ENCODE results near the gene POLL. TPM values are rescaled to one million over a fixed set of nuclear protein-coding genes. Genes with fewer than 3 reads are reported as not detected.

Gene POLL
- total RNA-seq, 1 experiment from 2014 or later: 30.3 TPM

DNA sequence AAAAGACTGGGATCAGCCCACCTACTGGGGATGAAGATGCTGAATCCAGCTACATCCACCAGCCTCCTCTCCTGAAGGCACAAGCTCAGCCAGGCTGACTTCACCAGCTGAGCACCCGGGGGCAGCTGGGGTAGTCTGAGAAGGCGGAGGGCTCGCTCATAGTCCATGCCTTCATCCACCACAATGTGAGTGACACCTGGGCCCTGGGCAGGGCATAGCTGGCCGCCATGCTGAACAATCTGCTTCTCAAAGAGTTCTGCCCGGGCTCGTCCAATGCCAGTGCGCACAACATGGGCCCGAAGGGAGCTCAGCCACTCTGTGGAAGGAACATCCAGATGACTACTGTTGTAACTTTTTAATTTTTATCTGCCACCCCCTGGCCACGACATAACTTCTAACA lies 2.2 kb downstream of the POLL start:
- no peaks in the 10 kb centered on the region for H3K9me2 ChIP-seq (ENCODE audit: insufficient read depth)
- CTCF ChIA-PET: no interaction called here

DNA sequence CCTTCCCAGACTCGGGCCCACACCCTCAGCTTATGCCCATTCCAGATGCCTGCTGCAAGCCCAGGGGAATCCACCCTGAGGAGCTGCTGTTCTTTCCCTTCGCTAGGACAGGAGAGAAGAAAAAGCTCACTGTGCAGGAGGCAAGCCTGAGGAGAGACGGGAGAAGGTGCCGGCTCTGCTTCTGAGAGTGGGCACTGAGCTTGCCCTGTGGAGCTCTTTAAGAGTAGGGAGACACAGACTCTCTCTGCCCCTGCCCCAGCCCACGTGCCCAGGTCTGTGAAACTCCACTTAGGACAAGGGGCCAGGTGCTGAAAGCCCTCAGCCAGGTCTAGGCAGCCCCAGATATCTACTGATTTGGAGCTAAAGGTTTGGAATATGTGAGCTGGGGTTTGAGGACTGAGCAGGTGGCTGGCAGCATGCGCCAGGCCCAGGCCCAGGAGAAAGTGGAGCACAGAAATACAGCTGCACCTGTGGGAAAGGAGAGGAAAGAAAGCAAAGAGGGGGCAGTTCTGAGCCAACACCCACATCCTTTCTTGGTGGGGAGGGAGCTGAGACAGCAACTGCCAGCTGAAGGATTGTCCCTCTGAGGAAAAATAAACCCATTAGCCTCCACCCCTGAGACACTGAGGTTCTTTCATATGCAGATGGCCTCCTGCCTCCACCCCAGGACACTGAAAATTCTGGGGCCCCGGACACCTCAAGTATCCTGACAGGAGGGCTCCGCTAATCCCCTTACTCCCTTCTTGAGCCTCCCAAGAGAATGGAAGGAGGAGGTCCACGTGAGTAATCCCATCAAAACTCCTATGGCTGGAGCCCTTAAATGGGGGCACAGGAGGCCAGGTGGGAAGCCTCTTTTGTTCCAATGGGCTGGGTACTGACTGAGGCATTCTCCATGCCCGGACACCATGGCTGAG lies 7.3 kb downstream of the POLL start:
- BruUV-seq (replicated peaks): no TSS peak

More for the DNA sequence above, 2.2 kb downstream of the POLL start:
- H3K27me3 ChIP-seq (ENCODE audit: insufficient read depth, low read depth): no peaks in the 10 kb centered on the region
- H3K79me2 ChIP-seq (ENCODE audit: low read depth): peaks cover 10% of the 10 kb centered on the region
- no TSS peak for BruUV-seq (replicated peaks)
- no peaks in the 10 kb centered on the region for H4K20me1 ChIP-seq (ENCODE audit: insufficient read depth)
- peaks cover 12% of the 10 kb centered on the region; the same call in 1 of the 2 replicates for H3K4me1 ChIP-seq (replicated peaks; ENCODE audit: insufficient read depth)
- no peak overlapping the region for H2AFZ ChIP-seq
- TF ChIP-seq, protein P1, sequence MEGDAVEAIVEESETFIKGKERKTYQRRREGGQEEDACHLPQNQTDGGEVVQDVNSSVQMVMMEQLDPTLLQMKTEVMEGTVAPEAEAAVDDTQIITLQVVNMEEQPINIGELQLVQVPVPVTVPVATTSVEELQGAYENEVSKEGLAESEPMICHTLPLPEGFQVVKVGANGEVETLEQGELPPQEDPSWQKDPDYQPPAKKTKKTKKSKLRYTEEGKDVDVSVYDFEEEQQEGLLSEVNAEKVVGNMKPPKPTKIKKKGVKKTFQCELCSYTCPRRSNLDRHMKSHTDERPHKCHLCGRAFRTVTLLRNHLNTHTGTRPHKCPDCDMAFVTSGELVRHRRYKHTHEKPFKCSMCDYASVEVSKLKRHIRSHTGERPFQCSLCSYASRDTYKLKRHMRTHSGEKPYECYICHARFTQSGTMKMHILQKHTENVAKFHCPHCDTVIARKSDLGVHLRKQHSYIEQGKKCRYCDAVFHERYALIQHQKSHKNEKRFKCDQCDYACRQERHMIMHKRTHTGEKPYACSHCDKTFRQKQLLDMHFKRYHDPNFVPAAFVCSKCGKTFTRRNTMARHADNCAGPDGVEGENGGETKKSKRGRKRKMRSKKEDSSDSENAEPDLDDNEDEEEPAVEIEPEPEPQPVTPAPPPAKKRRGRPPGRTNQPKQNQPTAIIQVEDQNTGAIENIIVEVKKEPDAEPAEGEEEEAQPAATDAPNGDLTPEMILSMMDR (conservative IDR thresholded peaks at IDR 0.05): no peak
- no peak for TF ChIP-seq EZH2 (IDR thresholded peaks at IDR 0.05; ENCODE audit: low read depth)
- H3K4me2 ChIP-seq: no peak overlapping the region
- no peaks in the 10 kb centered on the region for H3K9me3 ChIP-seq (ENCODE audit: insufficient read depth, low read depth)
- DNase-seq: no peak
- POLR2A ChIA-PET (ENCODE audit: unreplicated experiment): no interaction called here
- no peaks in the 10 kb centered on the region for H3K36me3 ChIP-seq (ENCODE audit: low read depth)
- no peak overlapping the region for H3K4me3 ChIP-seq
- no peak overlapping the region for H3K27ac ChIP-seq
- no peaks in the 10 kb centered on the region for H3F3A ChIP-seq (ENCODE audit: insufficient read depth, low read depth)
- intact Hi-C loops (cut with micrococcal nuclease; ENCODE audit: unreplicated experiment): no loop called here

DNA sequence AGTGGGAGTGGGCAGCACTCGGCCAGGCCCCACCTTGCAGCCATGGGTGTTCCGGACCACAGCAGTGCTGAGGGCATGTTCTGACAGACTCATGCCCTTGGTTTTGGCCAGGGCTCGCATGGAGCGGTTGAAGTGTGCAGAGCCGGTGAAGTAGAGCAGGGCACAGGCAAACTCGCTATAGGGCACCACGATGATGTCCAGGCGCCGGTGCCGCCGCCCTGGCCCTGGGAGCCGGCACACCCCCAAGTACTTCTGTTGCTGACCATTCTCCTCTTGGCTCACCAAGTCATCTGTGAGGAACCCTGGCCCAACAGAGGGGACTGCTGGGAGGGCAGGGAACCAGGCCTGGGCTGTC lies 8.6 kb downstream of the POLL start:
- BruUV-seq (replicated peaks): no TSS peak
- intact Hi-C loops (cut with micrococcal nuclease; ENCODE audit: unreplicated experiment): loop anchor here (10.0 kb wide), 1 partner anchor 535 kb away; no protein-coding TSS in a partner anchor
- Histone ChIP-seq H3K27me3 (ENCODE audit: insufficient read depth, low read depth) (no peaks in the 10 kb centered on the region), H4K20me1 (ENCODE audit: insufficient read depth) (no peaks in the 10 kb centered on the region), H3K36me3 (ENCODE audit: low read depth) (no peaks in the 10 kb centered on the region), H3K27ac (no peak overlapping the region), H3F3A (ENCODE audit: insufficient read depth, low read depth) (no peaks in the 10 kb centered on the region), H3K9me2 (ENCODE audit: insufficient read depth) (no peaks in the 10 kb centered on the region), H3K79me2 (ENCODE audit: low read depth) (no peaks in the 10 kb centered on the region), H3K4me2 (no peak overlapping the region), H3K4me3 (no peak overlapping the region), H2AFZ (no peak overlapping the region), H3K4me1 (replicated peaks; ENCODE audit: insufficient read depth) (no peaks in the 10 kb centered on the region), H3K9me3 (ENCODE audit: insufficient read depth, low read depth) (no peaks in the 10 kb centered on the region)
- no peak for DNase-seq
- POLR2A ChIA-PET (ENCODE audit: unreplicated experiment): no interaction called here
- CTCF ChIA-PET: no interaction called here
- no peak for TF ChIP-seq EZH2 (IDR thresholded peaks at IDR 0.05; ENCODE audit: low read depth)
- TF ChIP-seq, protein P1 (conservative IDR thresholded peaks at IDR 0.05): no peak

More for the DNA sequence above, 7.3 kb downstream of the POLL start:
- H3K4me2 ChIP-seq: no peak overlapping the region
- ChIA-PET POLR2A (ENCODE audit: unreplicated experiment) (interaction anchor here (0.6 kb wide), 1 partner anchor 235 kb away, joined by 8 read pairs; no protein-coding TSS in a partner anchor), CTCF (interaction anchor here (0.6 kb wide), 1 partner anchor 221 kb away, joined by 6 read pairs; no protein-coding TSS in a partner anchor)
- H3K9me3 ChIP-seq (ENCODE audit: insufficient read depth, low read depth): no peaks in the 10 kb centered on the region
- TF ChIP-seq, protein P1 (conservative IDR thresholded peaks at IDR 0.05): no peak
- no peak for TF ChIP-seq EZH2 (IDR thresholded peaks at IDR 0.05; ENCODE audit: low read depth)
- H3F3A ChIP-seq (ENCODE audit: insufficient read depth, low read depth): no peaks in the 10 kb centered on the region
- no peak overlapping the region for H3K4me3 ChIP-seq
- no peaks in the 10 kb centered on the region for H3K36me3 ChIP-seq (ENCODE audit: low read depth)
- no peaks in the 10 kb centered on the region for H3K9me2 ChIP-seq (ENCODE audit: insufficient read depth)
- no peak overlapping the region for H2AFZ ChIP-seq
- intact Hi-C loops (cut with micrococcal nuclease; ENCODE audit: unreplicated experiment): no loop called here
- DNase-seq: no peak
- no peaks in the 10 kb centered on the region for H4K20me1 ChIP-seq (ENCODE audit: insufficient read depth)
- no peaks in the 10 kb centered on the region for H3K4me1 ChIP-seq (replicated peaks; ENCODE audit: insufficient read depth)
- no peaks in the 10 kb centered on the region for H3K27me3 ChIP-seq (ENCODE audit: insufficient read depth, low read depth)
- no peaks in the 10 kb centered on the region for H3K79me2 ChIP-seq (ENCODE audit: low read depth)
- no peak overlapping the region for H3K27ac ChIP-seq

All from PC-9 (cell line).